ENCODE data around the gene CDH18.

- TF ChIP-seq CTCF (conservative IDR thresholded peaks at IDR 0.05; ENCODE audit: low read depth, low read length) (no peak), CEBPB (IDR thresholded peaks at IDR 0.05; ENCODE audit: low read depth, low read length) (no peak)
These were observed 491.9 kb downstream of the CDH18 start for GRCh38 chr5:19496056-19496455.
